ENCODE measurements around the gene LRMDA. TPM values are rescaled to one million over a fixed set of nuclear protein-coding genes. Genes with fewer than 3 reads are reported as not detected.

The LRMDA gene
- total RNA-seq, 1 experiment from 2014 or later: 1.2 TPM

GRCh38 chr10:76328348-76328747 is 896.9 kb downstream of the LRMDA start:
- H3K27ac ChIP-seq (ENCODE audit: low read length): no peak overlapping the region
- intact Hi-C loops (cut with micrococcal nuclease): no loop called here
- no peak for ATAC-seq

DNA sequence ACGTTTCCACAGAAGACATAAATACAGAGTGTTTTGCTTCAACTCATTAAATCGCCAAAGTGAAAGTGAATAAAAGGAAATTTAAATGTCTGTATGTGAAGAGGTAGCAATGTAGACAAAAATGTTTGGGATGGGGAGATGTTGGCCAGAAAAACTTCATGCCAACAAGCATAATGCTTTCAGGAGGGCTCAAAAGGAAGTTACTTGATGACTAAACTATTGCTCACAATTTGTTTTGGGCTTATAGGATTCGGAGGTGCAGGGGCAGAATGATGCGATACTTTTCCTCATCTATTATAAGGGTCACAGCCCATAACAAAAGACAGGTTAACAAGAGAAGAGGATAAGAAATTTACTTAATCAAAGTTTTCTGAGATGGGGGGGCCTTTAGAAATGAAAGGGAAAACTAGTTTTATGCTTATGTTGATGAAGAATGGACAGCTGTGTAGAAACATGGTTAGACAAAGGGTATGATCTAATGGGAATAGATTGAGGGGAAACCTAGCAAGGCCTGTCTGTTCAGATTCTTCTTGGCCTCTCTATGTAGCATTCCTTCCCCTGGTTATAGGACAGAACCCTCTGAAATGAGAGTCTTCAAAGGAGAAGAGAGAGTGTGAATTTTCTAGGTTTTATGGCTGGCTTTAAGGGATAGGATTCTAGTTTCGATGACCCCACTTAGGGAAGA is 898.6 kb downstream of the LRMDA start:
- TSS peak; percentile 77 for BruUV-seq (replicated peaks)
- TF ChIP-seq EZH2 (IDR thresholded peaks at IDR 0.05; ENCODE audit: low read length, unreplicated experiment) (no peak), EZH2phosphoT487 (IDR thresholded peaks at IDR 0.05; ENCODE audit: borderline replicate concordance, low read length) (no peak)
- TF ChIP-seq, protein P1, sequence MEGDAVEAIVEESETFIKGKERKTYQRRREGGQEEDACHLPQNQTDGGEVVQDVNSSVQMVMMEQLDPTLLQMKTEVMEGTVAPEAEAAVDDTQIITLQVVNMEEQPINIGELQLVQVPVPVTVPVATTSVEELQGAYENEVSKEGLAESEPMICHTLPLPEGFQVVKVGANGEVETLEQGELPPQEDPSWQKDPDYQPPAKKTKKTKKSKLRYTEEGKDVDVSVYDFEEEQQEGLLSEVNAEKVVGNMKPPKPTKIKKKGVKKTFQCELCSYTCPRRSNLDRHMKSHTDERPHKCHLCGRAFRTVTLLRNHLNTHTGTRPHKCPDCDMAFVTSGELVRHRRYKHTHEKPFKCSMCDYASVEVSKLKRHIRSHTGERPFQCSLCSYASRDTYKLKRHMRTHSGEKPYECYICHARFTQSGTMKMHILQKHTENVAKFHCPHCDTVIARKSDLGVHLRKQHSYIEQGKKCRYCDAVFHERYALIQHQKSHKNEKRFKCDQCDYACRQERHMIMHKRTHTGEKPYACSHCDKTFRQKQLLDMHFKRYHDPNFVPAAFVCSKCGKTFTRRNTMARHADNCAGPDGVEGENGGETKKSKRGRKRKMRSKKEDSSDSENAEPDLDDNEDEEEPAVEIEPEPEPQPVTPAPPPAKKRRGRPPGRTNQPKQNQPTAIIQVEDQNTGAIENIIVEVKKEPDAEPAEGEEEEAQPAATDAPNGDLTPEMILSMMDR (conservative IDR thresholded peaks at IDR 0.05; ENCODE audit: low read depth, low read length): no peak
- H3K4me1 ChIP-seq (ENCODE audit: insufficient read depth, low read length): peaks cover 48% of the 10 kb centered on the region
- no peaks in the 10 kb centered on the region for H3K79me2 ChIP-seq (ENCODE audit: low read length)
- H3K4me3 ChIP-seq (ENCODE audit: low read length): peak overlapping the region; percentile 10; the same call in 1 of the 2 replicates
- no peaks in the 10 kb centered on the region for H3K9me2 ChIP-seq (replicated peaks; ENCODE audit: low read length)
- no peaks in the 10 kb centered on the region for H3K36me3 ChIP-seq (ENCODE audit: low read depth, low read length)
- peak; percentile 100 for DNase-seq
- peak; percentile 93 for ATAC-seq
- no peaks in the 10 kb centered on the region for H3K9me3 ChIP-seq (ENCODE audit: low read length)
- no peaks in the 10 kb centered on the region for H3K27me3 ChIP-seq (ENCODE audit: low read length)
- H4K20me1 ChIP-seq (ENCODE audit: low read length): no peaks in the 10 kb centered on the region
- H3K27ac ChIP-seq (ENCODE audit: low read length): peak overlapping the region; percentile 65
- H3K9ac ChIP-seq (ENCODE audit: low read length): peak overlapping the region; percentile 6
- intact Hi-C loops (cut with micrococcal nuclease): loop anchor here (1.0 to 10.0 kb wide), 5 partner anchors 12 to 785 kb away; no protein-coding TSS in a partner anchor
- H2AFZ ChIP-seq (ENCODE audit: low read length): no peak overlapping the region
- ChIA-PET POLR2A (ENCODE audit: unreplicated experiment) (interaction anchor here (0.6 kb wide), 2 partner anchors 24 to 27 kb away, joined by 3 to 8 read pairs; no protein-coding TSS in a partner anchor), CTCF (no interaction called here)
- peak overlapping the region; percentile 54 for H3K4me2 ChIP-seq (ENCODE audit: low read length)
- peaks cover 7% of the 10 kb centered on the region for H3F3A ChIP-seq (ENCODE audit: low read length, unreplicated experiment)

More at GRCh38 chr10:76328348-76328747, 896.9 kb downstream of the LRMDA start:
- H3K79me2 ChIP-seq (ENCODE audit: low read length): no peaks in the 10 kb centered on the region
- H2AFZ ChIP-seq (ENCODE audit: low read length): no peak overlapping the region
- peaks cover 60% of the 10 kb centered on the region for H3K4me1 ChIP-seq (ENCODE audit: insufficient read depth, low read length)
- H3K4me2 ChIP-seq (ENCODE audit: low read length): no peak overlapping the region
- H3K9ac ChIP-seq (ENCODE audit: low read length): no peak overlapping the region
- no peak overlapping the region for H3K4me3 ChIP-seq (ENCODE audit: low read length)
- TF ChIP-seq EZH2phosphoT487 (IDR thresholded peaks at IDR 0.05; ENCODE audit: borderline replicate concordance, low read length) (no peak), EZH2 (IDR thresholded peaks at IDR 0.05; ENCODE audit: low read length, unreplicated experiment) (no peak)
- TF ChIP-seq, protein P1 (conservative IDR thresholded peaks at IDR 0.05; ENCODE audit: low read depth, low read length): no peak
- no peaks in the 10 kb centered on the region for H3K36me3 ChIP-seq (ENCODE audit: low read depth, low read length)
- H3F3A ChIP-seq (ENCODE audit: low read length, unreplicated experiment): peaks cover 7% of the 10 kb centered on the region
- no peaks in the 10 kb centered on the region for H3K9me2 ChIP-seq (replicated peaks; ENCODE audit: low read length)
- no peak for DNase-seq
- CTCF ChIA-PET: interaction anchor here (0.5 to 1.0 kb wide), 2 partner anchors 24 to 37 kb away, joined by 3 read pairs; no protein-coding TSS in a partner anchor
- H3K27me3 ChIP-seq (ENCODE audit: low read length): no peaks in the 10 kb centered on the region
- no TSS peak for BruUV-seq (replicated peaks)
- no peaks in the 10 kb centered on the region for H3K9me3 ChIP-seq (ENCODE audit: low read length)
- no peaks in the 10 kb centered on the region for H4K20me1 ChIP-seq (ENCODE audit: low read length)
- POLR2A ChIA-PET (ENCODE audit: unreplicated experiment): no interaction called here

- Histone ChIP-seq H2AFZ (ENCODE audit: low read length) (no peak overlapping the region), H3K4me3 (ENCODE audit: low read length) (no peak overlapping the region), H3F3A (ENCODE audit: low read length, unreplicated experiment) (peaks cover 7% of the 10 kb centered on the region), H3K36me3 (ENCODE audit: low read depth, low read length) (no peaks in the 10 kb centered on the region), H3K27me3 (ENCODE audit: low read length) (no peaks in the 10 kb centered on the region), H3K4me1 (ENCODE audit: insufficient read depth, low read length) (peaks cover 46% of the 10 kb centered on the region), H3K27ac (ENCODE audit: low read length) (no peak overlapping the region), H3K9me3 (ENCODE audit: low read length) (no peaks in the 10 kb centered on the region), H3K4me2 (ENCODE audit: low read length) (no peak overlapping the region), H4K20me1 (ENCODE audit: low read length) (no peaks in the 10 kb centered on the region), H3K9me2 (replicated peaks; ENCODE audit: low read length) (no peaks in the 10 kb centered on the region), H3K9ac (ENCODE audit: low read length) (no peak overlapping the region), H3K79me2 (ENCODE audit: low read length) (no peaks in the 10 kb centered on the region)
- DNase-seq: no peak
- ChIA-PET CTCF (no interaction called here), POLR2A (ENCODE audit: unreplicated experiment) (no interaction called here)
- BruUV-seq (replicated peaks): no TSS peak
- ATAC-seq: no peak
- TF ChIP-seq, protein P1 (conservative IDR thresholded peaks at IDR 0.05; ENCODE audit: low read depth, low read length): no peak
- TF ChIP-seq EZH2phosphoT487 (IDR thresholded peaks at IDR 0.05; ENCODE audit: borderline replicate concordance, low read length): no peak
- no peak for TF ChIP-seq EZH2 (IDR thresholded peaks at IDR 0.05; ENCODE audit: low read length, unreplicated experiment)
- intact Hi-C loops (cut with micrococcal nuclease): loop anchor here (10.0 kb wide), 3 partner anchors 633 to 783 kb away; no protein-coding TSS in a partner anchor
These were observed 900.3 kb downstream of the LRMDA start for GRCh38 chr10:76331742-76332141.
